Gastroesophageal sphincter (tissue), 4 donors: ENCODE data around the gene RASL10A. TPM values are rescaled to one million over a fixed set of nuclear protein-coding genes. Genes with fewer than 3 reads are reported as not detected.

Experiments
- ATAC-seq: fragments of 150-250 bp; one replicate; pipeline ENCODE4 v1.9.1; 2016; ENCODE audit warnings: mild to moderate bottlenecking, moderate library complexity
- H3K27ac ChIP-seq, 4 donors: fragments of 200-600 bp; sonication (generic) in 3 of 4; 1 replicate in 3 of 4; 2 replicates in 1 of 4; pipeline ENCODE4 v1.5.1; 2016 to 2019
- H3K27me3 ChIP-seq: fragments of 200-600 bp; sonication (generic); one replicate; pipeline ENCODE4 v1.5.1; 2019
- H3K36me3 ChIP-seq, 2 donors: fragments of 200-600 bp; sonication (generic); one replicate each; pipeline ENCODE4 v1.5.1; 2019; ENCODE audit warnings: control low read depth in 1 of 2
- H3K4me1 ChIP-seq, 3 donors: fragments of 200-600 bp; sonication (generic); 1 replicate in 2 of 3; 2 replicates in 1 of 3; pipeline ENCODE4 v1.5.1; 2016 to 2019; ENCODE audit warnings: control low read depth in 2 of 3
- H3K4me3 ChIP-seq, 2 donors: fragments of 200-600 bp; sonication (generic); one replicate each; pipeline ENCODE4 v1.5.1; 2019; ENCODE audit warnings: mild to moderate bottlenecking in 1 of 2, moderate library complexity in 1 of 2
- H3K9me3 ChIP-seq, 3 donors: fragments of 200-600 bp; sonication (generic); one replicate each; pipeline ENCODE4 v1.5.1; 2017 to 2019; ENCODE audit warnings: control low read depth in 2 of 3
- CTCF ChIP-seq, 4 experiments: fragments of 200-600 bp in 2 of 4; fragments of 450-650 bp in 2 of 4; sonication (generic) in 1 of 4; IDR thresholded peaks; one replicate each; pipeline ENCODE4 v1.5.1; 2017 to 2019; ENCODE audit warnings: antibody characterized with exemption in 4 of 4, mild to moderate bottlenecking in 2 of 4, moderate library complexity in 2 of 4
- EP300 ChIP-seq: sonication (generic); formaldehyde crosslinking; IDR thresholded peaks from one replicate; pipeline ENCODE4 v1.6.1; 2017; ENCODE audit warnings: antibody characterized with exemption, mild to moderate bottlenecking
- POLR2A ChIP-seq, 2 donors: fragments of 450-650 bp; IDR thresholded peaks; one replicate each; pipeline ENCODE4 v1.6.1; 2017; ENCODE audit warnings: antibody characterized with exemption in 2 of 2, mild to moderate bottlenecking in 2 of 2, moderate library complexity in 1 of 2
- POLR2AphosphoS5 ChIP-seq: sonication (generic); formaldehyde crosslinking; IDR thresholded peaks from one replicate; pipeline ENCODE4 v1.6.1; 2017; ENCODE audit warnings: antibody characterized with exemption
- WGBS, 2 donors: methylation state at CpG; one replicate each; pipeline ENCODE4 v1.1.5; 2018; ENCODE audit warnings: low coverage in 1 of 2; 5-methylcytosine and 5-hydroxymethylcytosine counted together
- total RNA-seq, 4 donors: library from RNA; depleted of rRNA; stranded (reverse); fragments of >200 nt; gene quantifications; one replicate each; pipeline ENCODE4 v1.1.0, GENCODE V29; 2016

The RASL10A gene
- total RNA-seq, 4 donors from 2014 or later = 0.40 to 0.73 (median 0.72) TPM; not detected in 1

- H3K9me3 ChIP-seq = no peaks in the 10 kb centered on the region
- ATAC-seq = no peak
- no peak for TF ChIP-seq CTCF (IDR thresholded peaks at IDR 0.05)
- TF ChIP-seq POLR2AphosphoS5 = no peak
- no peak for TF ChIP-seq POLR2A (IDR thresholded peaks at IDR 0.05)
- TF ChIP-seq EP300 = no peak
- WGBS, 2 donors = 44% methylated on average over 3 of the region's 13 CpGs; no CpG with 5 or more reads in 1 of the 2 donors
- peaks cover 0 to 40% of the 10 kb centered on the region in 2 donors for H3K36me3 ChIP-seq
- peaks cover 0 to 42% (median 15%) of the 10 kb centered on the region in 3 donors for H3K4me1 ChIP-seq
- H3K27me3 ChIP-seq = no peaks in the 10 kb centered on the region
- no peak overlapping the region for H3K4me3 ChIP-seq
- H3K27ac ChIP-seq = peak overlapping the region in 3 of 4 donors; percentile 39 to 49 (median 42)
Observed at GRCh38 chr22:29302681-29303465, 12.6 kb downstream of the RASL10A start.

GRCh38 chr22:29302402-29302680 is 13.2 kb downstream of the RASL10A start:
- ATAC-seq = no peak
- peaks cover 0 to 37% (median 10%) of the 10 kb centered on the region in 3 donors for H3K4me1 ChIP-seq
- no peak overlapping the region for H3K4me3 ChIP-seq
- TF ChIP-seq POLR2A (IDR thresholded peaks at IDR 0.05) (no peak), POLR2AphosphoS5 (no peak), CTCF (IDR thresholded peaks at IDR 0.05) (no peak), EP300 (no peak)
- peak overlapping the region in 3 of 4 donors; percentile 3 to 49 (median 42) for H3K27ac ChIP-seq
- WGBS, 2 donors = 60 to 71% methylated on average over 1 of the region's 2 CpGs
- no peaks in the 10 kb centered on the region for H3K27me3 ChIP-seq
- peaks cover 0 to 46% of the 10 kb centered on the region in 2 donors for H3K36me3 ChIP-seq
- no peaks in the 10 kb centered on the region for H3K9me3 ChIP-seq

GRCh38 chr22:29301716-29302401 is 13.6 kb downstream of the RASL10A start:
- Histone ChIP-seq H3K36me3 (peaks cover 0 to 50% of the 10 kb centered on the region in 2 donors), H3K9me3 (no peaks in the 10 kb centered on the region), H3K4me1 (peaks cover 0 to 35% (median 10%) of the 10 kb centered on the region in 3 donors), H3K4me3 (no peak overlapping the region), H3K27ac (peak overlapping the region in 2 of 4 donors; percentile 42 to 49), H3K27me3 (no peaks in the 10 kb centered on the region)
- ATAC-seq = no peak
- WGBS, 2 donors = 79 to 91% methylated on average over 7 to 12 of the region's 17 CpGs
- TF ChIP-seq POLR2AphosphoS5 = no peak
- TF ChIP-seq EP300 = no peak
- no peak for TF ChIP-seq POLR2A (IDR thresholded peaks at IDR 0.05)
- no peak for TF ChIP-seq CTCF (IDR thresholded peaks at IDR 0.05)

GRCh38 chr22:29300807-29301601 is 14.5 kb downstream of the RASL10A start:
- ATAC-seq = no peak
- 61 to 70% methylated on average over 6 to 9 of the region's 10 CpGs for WGBS, 2 donors

More at GRCh38 chr22:29300807-29301601, 14.5 kb downstream of the RASL10A start:
- Histone ChIP-seq H3K4me3 (no peak overlapping the region), H3K4me1 (peaks cover 0 to 29% (median 10%) of the 10 kb centered on the region in 3 donors), H3K27me3 (no peaks in the 10 kb centered on the region), H3K27ac (peak overlapping the region in 1 of 4 donors; percentile 24), H3K36me3 (peaks cover 4 to 59% of the 10 kb centered on the region in 2 donors), H3K9me3 (no peaks in the 10 kb centered on the region)
- TF ChIP-seq POLR2AphosphoS5 (peak; percentile 5), CTCF (IDR thresholded peaks at IDR 0.05) (no peak)
